ENCODE results near the gene DCANP1. TPM values are rescaled to one million over a fixed set of nuclear protein-coding genes. Genes with fewer than 3 reads are reported as not detected.

The DCANP1 gene
- total and polyA plus RNA-seq, 9 of the 15 experiments (the other 6 are each of a cell fraction or from before 2014, with no cell fraction given): not detected

- no peak for TF ChIP-seq GATA2 (CRISPR knock-in tag; IDR thresholded peaks at IDR 0.05)
- TF ChIP-seq GTF3C2 (IDR thresholded peaks at IDR 0.05; ENCODE audit: borderline replicate concordance, extremely low read depth, insufficient read length): no peak
- TF ChIP-seq ZNF197 (CRISPR knock-in tag; IDR thresholded peaks at IDR 0.05; ENCODE audit: low read depth): no peak
- TF ChIP-seq ATF4 (CRISPR knock-in tag; IDR thresholded peaks at IDR 0.05): no peak
- no peak for TF ChIP-seq POLR2A (conservative IDR thresholded peaks at IDR 0.05)
- no peak for TF ChIP-seq ZNF644 (tag; IDR thresholded peaks at IDR 0.05; ENCODE audit: low read depth)
- TF ChIP-seq PHB2 (IDR thresholded peaks at IDR 0.05; ENCODE audit: low read depth): no peak
- no peak for TF ChIP-seq ZNF699 (CRISPR knock-in tag; IDR thresholded peaks at IDR 0.05; ENCODE audit: insufficient replicate concordance)
- no peak for TF ChIP-seq RBM39 (optimal IDR thresholded peaks at IDR 0.05; ENCODE audit: low read depth, low read length)
- no peak for TF ChIP-seq ARNT (IDR thresholded peaks at IDR 0.05)
- no peak for TF ChIP-seq KAT7 (CRISPR knock-in tag; IDR thresholded peaks at IDR 0.05; ENCODE audit: borderline replicate concordance)
- no peak for TF ChIP-seq MED1 (CRISPR knock-in tag; IDR thresholded peaks at IDR 0.05; ENCODE audit: borderline replicate concordance)
- no peak for TF ChIP-seq MCM7 (IDR thresholded peaks at IDR 0.05)
- no peak for TF ChIP-seq NFXL1 (CRISPR knock-in tag; IDR thresholded peaks at IDR 0.05)
- TF ChIP-seq FOXK1 (CRISPR knock-in tag; IDR thresholded peaks at IDR 0.05; ENCODE audit: borderline replicate concordance): no peak
- no peak for TF ChIP-seq HMG20A (CRISPR knock-in tag; conservative IDR thresholded peaks at IDR 0.05)
- peak; percentile 12; the same call in 1 of the 2 replicates for TF ChIP-seq VEZF1 (CRISPR knock-in tag; IDR thresholded peaks at IDR 0.05)
- TF ChIP-seq MCM2 (IDR thresholded peaks at IDR 0.05; ENCODE audit: low read depth): no peak
- TF ChIP-seq CEBPG (CRISPR knock-in tag; IDR thresholded peaks at IDR 0.05): no peak
- no peak for TF ChIP-seq CEBPG (tag; conservative IDR thresholded peaks at IDR 0.05 in 1 of 2, IDR thresholded peaks at IDR 0.05 in 1 of 2)
- TF ChIP-seq BRD4 (IDR thresholded peaks at IDR 0.05): no peak
- TF ChIP-seq PYGO2 (tag; IDR thresholded peaks at IDR 0.05): no peak
- no peak for TF ChIP-seq ZKSCAN8 (CRISPR knock-in tag; IDR thresholded peaks at IDR 0.05)
- no peak for TF ChIP-seq POLR2H (tag; IDR thresholded peaks at IDR 0.05; ENCODE audit: low read depth)
- no peak for TF ChIP-seq SREBF2 (CRISPR knock-in tag; IDR thresholded peaks at IDR 0.05)
- TF ChIP-seq ZKSCAN1 (IDR thresholded peaks at IDR 0.05; ENCODE audit: low read depth, low read length): no peak
- no peak for TF ChIP-seq ZNF224 (CRISPR knock-in tag; IDR thresholded peaks at IDR 0.05)
Observed at GRCh38 chr5:135457424-135458071, 10.4 kb upstream of the DCANP1 start (continued).
